HG03520 (cell line): ENCODE measurements around the gene MKRN3.
"Not testable (repeated sequence)": the region's sequence is repeated elsewhere in the genome, so short reads cannot be mapped to it uniquely, and the experiment has no call there.

Experiments used
- ATAC-seq: cut with Tn5 transposase; IDR thresholded peaks from one replicate; pipeline ENCODE4 v1.9.1; 2021; ENCODE audit warnings: mild to moderate bottlenecking, moderate library complexity; ENCODE audit not compliant: unreplicated experiment

The MKRN3 gene

DNA sequence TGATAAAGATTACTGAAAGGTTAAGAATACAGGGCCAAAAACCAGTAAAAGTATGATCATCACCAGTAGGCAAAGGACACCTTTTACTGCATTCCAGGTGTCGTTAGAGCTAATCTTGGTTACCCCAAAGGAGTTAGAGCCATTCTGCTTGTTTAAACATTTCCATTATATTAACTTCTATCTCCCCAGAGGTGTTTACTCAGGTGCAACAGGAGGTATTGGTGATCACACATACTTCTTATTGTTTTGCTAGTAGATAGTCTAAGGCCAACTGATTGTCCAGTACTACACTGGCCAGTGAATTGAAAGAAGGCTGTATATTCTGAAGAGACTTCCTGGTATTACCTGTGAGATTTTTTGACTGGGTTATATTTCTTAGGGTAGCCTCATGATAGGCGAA lies 22.8 kb downstream of the MKRN3 start:
- no peak for ATAC-seq

DNA sequence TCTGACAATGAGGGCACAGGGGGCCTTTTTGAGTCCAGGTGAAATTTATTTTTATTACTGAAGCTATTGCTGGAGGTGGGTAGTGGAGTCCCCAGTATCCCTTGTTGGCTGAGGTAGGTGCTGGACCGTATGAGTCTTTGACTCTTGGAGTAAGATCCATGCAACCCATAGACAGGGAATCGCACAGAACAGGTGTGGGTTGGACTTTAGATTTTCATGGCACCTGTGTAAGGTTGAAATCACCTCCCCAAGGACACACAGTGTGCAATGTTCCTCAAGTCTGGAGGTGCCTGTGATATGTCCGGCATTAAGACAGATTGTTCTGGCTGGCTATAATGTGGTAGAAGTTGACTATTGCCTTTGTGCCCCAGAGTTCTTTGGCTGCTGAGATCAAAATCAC lies 23.5 kb downstream of the MKRN3 start:
- ATAC-seq: no peak

DNA sequence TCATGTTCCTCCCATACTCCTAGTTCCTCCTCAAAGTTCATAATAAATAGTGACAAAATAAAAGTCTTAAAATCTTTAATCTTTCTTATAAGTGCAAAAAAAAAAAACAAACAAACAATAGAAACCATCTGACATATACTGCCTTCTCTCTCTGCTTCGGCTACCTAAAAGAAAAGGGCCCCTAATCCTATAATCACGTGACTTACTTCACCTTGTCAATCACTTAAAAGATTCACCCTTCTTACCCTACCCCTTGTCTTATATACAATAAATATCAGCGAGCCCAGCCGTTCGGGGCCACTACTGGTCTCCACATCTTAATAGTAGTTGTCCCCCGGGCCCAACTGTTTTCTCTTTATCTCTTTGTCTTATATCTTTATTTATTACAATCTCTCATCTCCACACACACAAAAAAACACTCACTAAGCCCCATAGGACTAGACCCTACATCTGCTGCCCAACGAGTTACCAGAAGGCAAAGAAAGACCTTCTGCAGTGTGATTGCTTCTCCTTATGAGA lies 28.8 kb downstream of the MKRN3 start:
- ATAC-seq: no peak

DNA sequence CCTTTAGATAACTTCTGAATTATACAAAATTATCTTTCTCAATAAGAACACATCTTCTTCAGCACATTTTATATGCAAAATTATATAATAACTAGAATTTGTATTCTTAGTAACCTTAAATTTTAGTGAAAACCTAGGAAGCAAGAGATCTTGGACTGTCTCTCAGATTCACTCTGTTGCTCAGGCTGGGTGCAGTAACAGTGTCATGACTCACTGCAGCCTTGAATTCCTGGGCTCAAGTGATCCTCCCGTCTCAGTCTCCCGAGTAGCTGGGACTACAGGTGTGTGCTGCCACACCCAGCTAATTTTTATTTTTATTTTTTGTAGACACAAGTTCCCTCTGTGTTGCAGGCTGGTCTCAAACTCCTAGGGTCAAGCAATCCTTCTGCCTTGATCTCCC lies 29.9 kb downstream of the MKRN3 start:
- ATAC-seq: no peak

DNA sequence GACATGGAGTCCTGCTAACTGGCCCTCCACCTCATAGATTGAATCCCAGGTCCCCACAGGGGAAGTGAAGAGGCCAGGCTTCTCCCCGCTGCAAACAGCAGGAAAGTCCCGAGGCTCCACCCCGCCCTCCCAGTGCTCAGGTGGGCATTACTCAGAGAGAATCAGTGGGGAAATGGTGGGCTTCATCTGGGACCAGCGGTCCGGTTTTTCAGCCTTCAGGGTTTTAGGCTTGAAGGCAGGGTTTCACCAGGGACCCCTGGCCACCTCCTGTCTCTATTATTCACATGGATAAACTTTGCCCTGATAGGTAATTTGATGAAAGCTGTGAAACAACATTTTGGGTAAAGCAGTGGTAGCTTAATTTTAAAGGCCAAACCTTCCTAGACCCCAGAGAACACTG lies 31.3 kb downstream of the MKRN3 start:
- ATAC-seq: no peak

DNA sequence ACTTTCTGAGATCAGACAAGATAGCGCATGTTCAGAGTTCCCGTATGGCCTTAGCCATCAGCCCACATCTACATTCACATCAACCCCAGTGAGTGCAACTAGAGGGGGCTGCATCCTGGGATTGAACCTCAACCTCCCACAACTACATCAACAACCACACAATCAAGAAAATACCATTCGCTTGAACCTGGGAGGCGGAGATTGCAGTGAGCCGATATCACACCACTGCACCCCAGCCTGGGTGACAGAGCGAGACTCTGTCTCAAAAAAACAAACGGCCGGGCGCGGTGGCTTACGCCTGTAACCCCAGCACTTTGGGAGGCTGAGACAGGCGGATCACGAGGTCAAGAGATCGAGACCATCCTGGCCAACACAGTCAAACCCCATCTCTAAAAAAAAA lies 31.8 kb downstream of the MKRN3 start:
- not testable (repeated sequence) for ATAC-seq

DNA sequence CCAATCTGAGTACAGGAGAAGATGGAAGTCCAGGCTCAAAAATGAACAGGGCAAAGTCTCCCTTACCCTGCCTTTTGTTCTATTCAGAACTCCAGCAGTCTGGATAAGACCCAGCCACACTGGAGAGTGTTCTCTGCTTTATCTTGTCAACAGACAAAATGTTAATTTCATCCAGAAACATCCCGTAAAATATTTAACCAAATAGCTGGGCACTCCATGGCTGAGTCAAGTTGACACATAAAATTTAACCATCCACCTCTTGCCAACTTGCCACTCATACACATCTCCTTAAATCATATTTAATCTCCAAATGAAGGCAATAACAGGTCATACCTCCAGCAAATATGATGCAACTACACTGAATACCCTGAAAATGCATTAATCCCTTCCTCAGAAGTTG lies 33.6 kb downstream of the MKRN3 start:
- ATAC-seq: no peak

DNA sequence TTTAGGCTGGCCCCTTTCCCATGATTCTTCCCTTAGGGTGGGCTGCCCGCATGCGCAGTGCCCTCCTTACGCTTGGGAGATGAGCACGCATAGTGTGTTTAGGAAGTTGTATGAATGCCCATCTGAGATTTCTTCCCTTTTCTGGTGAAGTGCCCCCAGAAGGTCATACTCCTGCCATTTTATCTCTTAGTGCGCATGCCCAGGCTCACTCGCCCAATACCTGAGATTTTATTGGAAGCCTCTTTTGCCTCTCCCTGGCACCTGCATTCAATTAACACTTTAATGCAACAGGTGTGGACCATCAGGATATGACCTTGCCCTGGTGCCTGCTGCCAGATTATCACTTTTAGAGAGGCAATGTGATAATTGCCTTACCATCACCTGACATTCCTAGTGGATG lies 36.6 kb downstream of the MKRN3 start:
- no peak for ATAC-seq

DNA sequence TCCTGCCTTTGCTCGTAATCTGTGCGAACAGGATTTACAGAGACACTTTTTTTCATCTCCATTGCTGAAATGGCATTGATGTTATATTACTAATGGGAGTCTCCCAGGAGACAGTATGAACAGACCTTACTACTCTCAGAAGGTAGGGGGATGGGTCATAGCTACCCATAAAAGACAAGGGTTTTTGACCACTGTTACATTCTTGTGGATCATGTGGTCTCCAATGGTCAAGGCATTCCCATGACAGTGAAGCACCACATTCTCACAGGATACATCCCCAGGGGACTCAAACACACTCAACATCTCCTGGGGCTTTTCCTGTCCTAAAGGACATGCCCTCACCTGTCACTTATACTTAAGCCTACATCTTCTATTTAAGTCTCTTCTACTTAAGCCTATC lies 40.8 kb downstream of the MKRN3 start:
- ATAC-seq: no peak

DNA sequence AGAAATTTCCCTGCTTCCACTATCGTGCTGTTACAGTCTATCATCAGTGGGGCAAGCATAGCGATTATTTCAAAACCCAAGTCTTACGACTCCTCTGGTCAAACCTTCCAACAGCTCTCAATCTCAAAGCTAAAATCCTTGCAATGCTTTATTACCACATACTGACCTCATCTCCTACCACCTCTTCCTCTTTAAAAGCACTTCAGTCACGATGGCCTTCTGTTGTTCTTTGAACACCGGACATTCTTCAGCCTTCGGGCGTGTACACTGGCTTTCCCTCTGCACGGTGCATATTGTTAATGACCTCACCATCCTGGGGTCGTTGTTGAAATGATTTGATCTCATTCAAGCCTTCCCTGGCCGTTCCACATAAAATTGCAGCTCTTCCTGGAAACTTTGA lies 51.1 kb downstream of the MKRN3 start:
- ATAC-seq: no peak
